Common myeloid progenitor, CD34-positive (primary cell): Measurements from ENCODE around the gene TRAPPC3.

Experiments used
- CTCF ChIA-PET: fragments of 350-600 bp; sonication (Branson Sonifier 250); formaldehyde crosslinking; loops from one replicate; lab custom pipeline; 2021; ENCODE audit warnings: antibody characterized with exemption; lab: Charles Lee
- POLR2A ChIA-PET: fragments of 350-600 bp; sonication (Branson Sonifier 250); formaldehyde crosslinking; loops from one replicate; lab custom pipeline; 2021; ENCODE audit warnings: antibody characterized with exemption; lab: Charles Lee
- DNase-seq, 3 donors: peaks; one replicate each; pipeline versions ENCODE4 v3.0.0 to v3.0.0-alpha.2; 2013
- H3K27ac ChIP-seq, 2 experiments: 1 replicate in 1 of 2; 2 replicates in 1 of 2; pipeline ENCODE4 v1.7.0; 2013; ENCODE audit warnings: inconsistent platforms in 2 of 2, low read length in 2 of 2, mild to moderate bottlenecking in 2 of 2, low read depth in 1 of 2, moderate library complexity in 1 of 2; ENCODE audit not compliant: severe bottlenecking in 2 of 2, insufficient read depth in 1 of 2, poor library complexity in 1 of 2
- H3K27me3 ChIP-seq, 5 experiments: replicated peaks in 2 of 5; 1 replicate in 3 of 5; 2 replicates in 2 of 5; pipeline versions ENCODE4 v1.6.1 to v1.7.0; 2013; ENCODE audit warnings: low read length in 4 of 5, mild to moderate bottlenecking in 2 of 5, moderate library complexity in 2 of 5, inconsistent platforms in 1 of 5; ENCODE audit not compliant: insufficient read depth in 5 of 5, control insufficient read depth in 4 of 5
- H3K36me3 ChIP-seq, 4 experiments: 1 replicate in 2 of 4; 2 replicates in 2 of 4; pipeline versions ENCODE4 v1.6.1 to v1.7.0; 2013; ENCODE audit warnings: low read length in 3 of 4, control low read depth in 1 of 4, mild to moderate bottlenecking in 1 of 4; ENCODE audit not compliant: control insufficient read depth in 4 of 4, insufficient read depth in 4 of 4
- H3K4me1 ChIP-seq, 4 experiments: 1 replicate in 3 of 4; 2 replicates in 1 of 4; pipeline versions ENCODE4 v1.6.1 to v1.7.1; 2013; ENCODE audit warnings: low read length in 3 of 4, mild to moderate bottlenecking in 3 of 4, control low read depth in 1 of 4, inconsistent platforms in 1 of 4, moderate library complexity in 1 of 4; ENCODE audit not compliant: control insufficient read depth in 4 of 4, insufficient read depth in 4 of 4; ENCODE audit errors: control extremely low read depth in 1 of 4
- H3K4me3 ChIP-seq, 7 experiments: 1 replicate in 4 of 7; 2 replicates in 3 of 7; pipeline versions ENCODE4 v1.5.1 to v1.7.0; 2013; ENCODE audit warnings: mild to moderate bottlenecking in 7 of 7, low read length in 6 of 7, moderate library complexity in 6 of 7, inconsistent platforms in 2 of 7, low read depth in 2 of 7, control low read depth in 1 of 7; ENCODE audit not compliant: insufficient read depth in 4 of 7, control insufficient read depth in 1 of 7; ENCODE audit errors: extremely low read depth in 1 of 7
- H3K9me3 ChIP-seq, 5 experiments: 1 replicate in 4 of 5; 2 replicates in 1 of 5; pipeline versions ENCODE4 v1.6.1 to v1.7.1; 2013; ENCODE audit warnings: low read length in 4 of 5, mild to moderate bottlenecking in 2 of 5, inconsistent platforms in 1 of 5, low read depth in 1 of 5, moderate library complexity in 1 of 5; ENCODE audit not compliant: control insufficient read depth in 4 of 5, insufficient read depth in 2 of 5; ENCODE audit errors: control extremely low read depth in 1 of 5
- WGBS: methylation state at CpG from one replicate; pipeline ENCODE4 v1.1.5; 2013; ENCODE audit not compliant: insufficient coverage; 5-methylcytosine and 5-hydroxymethylcytosine counted together

TRAPPC3 gene

GRCh38 chr1:36107394-36107793, 41.9 kb downstream of the TRAPPC3 start:
- no peak overlapping the region for H3K27ac ChIP-seq

DNA sequence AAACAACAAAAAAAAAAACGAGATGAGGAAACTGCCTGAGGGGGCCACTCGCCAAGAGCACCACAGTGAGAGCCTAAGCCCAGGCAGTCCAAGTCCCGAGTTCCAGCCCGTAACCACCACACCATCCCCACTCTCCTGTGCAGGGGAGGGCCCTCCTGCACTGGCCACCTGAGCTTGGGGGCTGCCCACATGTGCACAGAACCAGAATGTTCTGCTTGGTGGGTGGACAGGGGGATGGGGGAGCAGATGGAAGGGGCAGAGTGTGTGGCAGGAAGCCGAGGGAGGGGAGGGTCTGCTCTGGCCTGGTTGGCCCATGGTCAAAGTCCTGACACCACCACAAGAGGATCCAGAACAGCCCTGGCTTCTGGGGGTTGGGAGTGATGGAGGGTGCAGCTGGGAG, 43.0 kb downstream of the TRAPPC3 start:
- H3K4me1 ChIP-seq = peaks cover 0 to 14% (median 12%) of the 10 kb centered on the region in 4 experiments
- H3K27ac ChIP-seq = no peak overlapping the region
- POLR2A ChIA-PET = no interaction called here
- CTCF ChIA-PET = interaction anchor here (1.1 to 8.6 kb wide), 8 partner anchors 7 to 180 kb away, joined by 3 to 70 read pairs (median 5); no protein-coding TSS in a partner anchor
- DNase-seq = no peak
- no peaks in the 10 kb centered on the region for H3K27me3 ChIP-seq
- WGBS = 40% methylated on average over 3 of the region's 5 CpGs
- no peak overlapping the region for H3K4me3 ChIP-seq
- no peaks in the 10 kb centered on the region for H3K36me3 ChIP-seq
- no peaks in the 10 kb centered on the region for H3K9me3 ChIP-seq

More at GRCh38 chr1:36107394-36107793, 41.9 kb downstream of the TRAPPC3 start:
- DNase-seq = no peak
- WGBS = 90% methylated on average over 8 of the region's 9 CpGs
- Histone ChIP-seq H3K9me3 (no peaks in the 10 kb centered on the region), H3K4me3 (no peak overlapping the region), H3K36me3 (no peaks in the 10 kb centered on the region), H3K4me1 (peaks cover 0 to 14% (median 12%) of the 10 kb centered on the region in 4 experiments), H3K27me3 (no peaks in the 10 kb centered on the region)
- ChIA-PET POLR2A (no interaction called here), CTCF (interaction anchor here (1.1 to 1.7 kb wide), 7 partner anchors 10 to 179 kb away, joined by 3 to 9 read pairs (median 4); no protein-coding TSS in a partner anchor)

DNA sequence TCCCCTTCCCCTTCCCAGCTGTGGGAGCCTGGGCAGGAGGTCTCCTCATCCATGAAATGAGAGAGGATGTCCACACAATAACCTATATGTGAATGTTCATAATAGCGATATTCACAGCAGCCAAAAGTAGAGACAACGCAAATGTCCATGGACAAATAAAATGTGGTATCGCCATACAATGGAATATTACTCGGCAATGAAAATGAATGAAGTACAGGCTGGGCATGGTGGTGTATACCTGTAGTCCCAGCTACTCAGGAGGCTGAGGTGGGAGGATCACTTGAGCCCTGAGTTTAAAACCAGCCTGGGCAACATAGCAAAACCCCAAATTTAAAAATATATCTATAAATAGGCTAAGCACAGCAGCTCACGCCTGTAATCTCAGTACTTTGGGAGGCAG, 47.7 kb downstream of the TRAPPC3 start:
- WGBS = 99% methylated on average over 5 of the region's 5 CpGs
- Histone ChIP-seq H3K27me3 (no peaks in the 10 kb centered on the region), H3K36me3 (no peaks in the 10 kb centered on the region), H3K9me3 (no peaks in the 10 kb centered on the region), H3K4me1 (peaks cover 0 to 10% (median 2%) of the 10 kb centered on the region in 4 experiments), H3K27ac (no peak overlapping the region), H3K4me3 (no peak overlapping the region)
- ChIA-PET POLR2A (no interaction called here), CTCF (interaction anchor here (0.7 to 17.2 kb wide), 8 partner anchors 12 to 185 kb away, joined by 3 to 283 read pairs (median 17); no protein-coding TSS in a partner anchor)
- DNase-seq = no peak

GRCh38 chr1:36100376-36100775, 48.9 kb downstream of the TRAPPC3 start:
- DNase-seq = no peak
- H3K27ac ChIP-seq = no peak overlapping the region
- ChIA-PET POLR2A (no interaction called here), CTCF (interaction anchor here (0.7 to 17.2 kb wide), 11 partner anchors 10 to 285 kb away, joined by 3 to 283 read pairs (median 5); no protein-coding TSS in a partner anchor)
- peaks cover 0 to 2% (median 0%) of the 10 kb centered on the region in 4 experiments for H3K36me3 ChIP-seq
- H3K4me1 ChIP-seq = peaks cover 0 to 19% (median 11%) of the 10 kb centered on the region in 4 experiments
- H3K27me3 ChIP-seq = no peaks in the 10 kb centered on the region
- WGBS = 75% methylated on average over 5 of the region's 6 CpGs
- H3K4me3 ChIP-seq = peak overlapping the region in 1 of 7 experiments; percentile 35
- H3K9me3 ChIP-seq = no peaks in the 10 kb centered on the region

- CTCF ChIA-PET = interaction anchor here (0.8 to 17.2 kb wide), 9 partner anchors 9 to 286 kb away, joined by 3 to 283 read pairs (median 8); no protein-coding TSS in a partner anchor
- Histone ChIP-seq H3K4me1 (peaks cover 0 to 20% (median 13%) of the 10 kb centered on the region in 4 experiments), H3K27ac (no peak overlapping the region), H3K36me3 (peaks cover 0 to 7% (median 3%) of the 10 kb centered on the region in 4 experiments), H3K27me3 (no peaks in the 10 kb centered on the region), H3K4me3 (peak overlapping the region in 3 of 7 experiments; percentile 19 to 66 (median 35)), H3K9me3 (no peaks in the 10 kb centered on the region)
- POLR2A ChIA-PET = no interaction called here
- DNase-seq = peak; percentile 63 to 76 (median 75)
- WGBS = 22% methylated on average over 8 of the region's 18 CpGs
Measured at GRCh38 chr1:36099681-36100341, 49.5 kb downstream of the TRAPPC3 start.

DNA sequence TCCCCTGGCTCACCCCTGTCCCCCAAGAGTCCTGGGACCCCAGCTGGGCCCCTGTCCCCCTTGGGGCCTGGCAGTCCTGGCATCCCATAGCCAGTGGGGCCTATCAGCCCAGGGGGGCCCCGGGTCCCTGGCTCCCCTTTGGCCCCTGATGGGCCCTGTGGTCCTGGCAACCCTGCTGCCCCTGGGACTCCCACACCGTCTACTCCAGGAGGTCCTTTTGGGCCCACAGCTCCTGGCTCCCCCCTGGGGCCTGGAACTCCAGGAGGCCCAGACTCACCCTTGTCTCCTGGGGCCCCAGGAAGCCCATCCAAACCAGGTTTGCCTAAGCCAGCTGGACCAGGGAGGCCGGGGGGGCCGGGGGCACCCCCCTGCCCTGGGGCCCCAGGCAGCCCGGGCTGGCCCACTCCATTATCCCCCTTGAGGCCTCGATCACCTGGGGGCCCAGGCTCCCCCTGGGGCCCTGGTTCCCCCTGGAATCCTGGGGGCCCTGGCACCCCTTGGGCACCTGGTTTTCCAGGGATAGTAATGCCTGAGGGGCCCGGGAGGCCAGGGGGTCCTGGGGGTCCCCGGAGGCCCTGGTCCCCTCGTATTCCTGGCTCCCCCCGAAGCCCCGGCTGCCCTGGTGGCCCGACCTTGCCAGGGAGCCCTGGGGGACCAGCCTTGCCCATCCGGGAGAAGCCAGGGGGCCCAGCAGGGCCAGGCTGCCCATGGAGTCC, 50.5 kb downstream of the TRAPPC3 start:
- no peak for DNase-seq
- Histone ChIP-seq H3K36me3 (peaks cover 2 to 17% (median 12%) of the 10 kb centered on the region in 4 experiments), H3K4me3 (no peak overlapping the region), H3K9me3 (no peaks in the 10 kb centered on the region), H3K27me3 (no peaks in the 10 kb centered on the region), H3K27ac (no peak overlapping the region), H3K4me1 (peaks cover 0 to 20% (median 13%) of the 10 kb centered on the region in 4 experiments)
- WGBS = 94% methylated on average over 13 of the region's 13 CpGs
- POLR2A ChIA-PET = no interaction called here
- CTCF ChIA-PET = interaction anchor here (0.8 to 17.2 kb wide), 6 partner anchors 9 to 201 kb away, joined by 3 to 283 read pairs (median 26); no protein-coding TSS in a partner anchor
